CD8-positive, alpha-beta memory T cell (primary cell): Measurements from ENCODE around the gene ADAMTS4. TPM values are rescaled to one million over a fixed set of nuclear protein-coding genes. Genes with fewer than 3 reads are reported as not detected.

Experiments used
- polyA plus RNA-seq: library from polyadenylated mRNA; unstranded; fragments of 300-500 nt; fragmentation: Illumina TruSeq; gene quantifications from one replicate; pipeline ENCODE4 v1.2.3, GENCODE V29; 2021
- total RNA-seq, 2 experiments: library from RNA; stranded (reverse); gene quantifications; one replicate each; pipeline ENCODE4 v1.2.3, GENCODE V29; 2021

The ADAMTS4 gene
- total and polyA plus RNA-seq, 3 experiments from 2014 or later, result 0.17 to 0.58 (median 0.37) TPM

Other genes starting within 250 kb of the ADAMTS4 start
- not detected for gene ITLN2, start 244.2 kb downstream of the ADAMTS4 start, total RNA-seq
- gene ITLN2, start 244.2 kb downstream of the ADAMTS4 start, polyA plus RNA-seq, result not detected
- 10 to 100 TPM; 11.6 to 14.1 TPM for gene F11R, start 177.9 kb downstream of the ADAMTS4 start, total RNA-seq
- gene F11R, start 177.9 kb downstream of the ADAMTS4 start, polyA plus RNA-seq, result 18.3 TPM
- 10 to 100 TPM; 40.2 to 46.1 TPM for gene TSTD1, start 160.1 kb downstream of the ADAMTS4 start, total RNA-seq
- gene TSTD1, start 160.1 kb downstream of the ADAMTS4 start, polyA plus RNA-seq, result 288 TPM
- gene USF1, start 153.1 kb downstream of the ADAMTS4 start, total RNA-seq, result 10 to 100 TPM; 63.3 to 67.7 TPM
- gene USF1, start 153.1 kb downstream of the ADAMTS4 start, polyA plus RNA-seq, result 6.7 TPM
- 100 to 1,000 TPM; 147 to 149 TPM for gene ARHGAP30, start 129.2 kb downstream of the ADAMTS4 start, total RNA-seq
- 213 TPM for gene ARHGAP30, start 129.2 kb downstream of the ADAMTS4 start, polyA plus RNA-seq
- under 1 TPM; 0.09 TPM for gene NECTIN4, start 109.5 kb downstream of the ADAMTS4 start, total RNA-seq
- not detected for gene NECTIN4, start 109.5 kb downstream of the ADAMTS4 start, polyA plus RNA-seq
- gene KLHDC9, start 100.7 kb downstream of the ADAMTS4 start, total RNA-seq, result under 1 TPM; 0.42 to 0.49 TPM
- gene KLHDC9, start 100.7 kb downstream of the ADAMTS4 start, polyA plus RNA-seq, result not detected
- gene PFDN2, start 81.0 kb downstream of the ADAMTS4 start, total RNA-seq, result 100 to 1,000 TPM; 133 to 142 TPM
- gene PFDN2, start 81.0 kb downstream of the ADAMTS4 start, polyA plus RNA-seq, result 96.4 TPM
- gene NIT1, start 80.9 kb downstream of the ADAMTS4 start, total RNA-seq, result 10 to 100 TPM; 33.9 to 36.3 TPM
- 16.7 TPM for gene NIT1, start 80.9 kb downstream of the ADAMTS4 start, polyA plus RNA-seq
- gene DEDD, start 66.4 kb downstream of the ADAMTS4 start, total RNA-seq, result 10 to 100 TPM; 41.0 to 41.9 TPM
- 30.0 TPM for gene DEDD, start 66.4 kb downstream of the ADAMTS4 start, polyA plus RNA-seq
- 100 to 1,000 TPM; 109 to 118 TPM for gene UFC1, start 45.1 kb downstream of the ADAMTS4 start, total RNA-seq
- 174 TPM for gene UFC1, start 45.1 kb downstream of the ADAMTS4 start, polyA plus RNA-seq
- 10 to 100 TPM; 26.1 to 27.4 TPM for gene USP21, start 39.6 kb downstream of the ADAMTS4 start, total RNA-seq
- gene USP21, start 39.6 kb downstream of the ADAMTS4 start, polyA plus RNA-seq, result 28.3 TPM
- gene PPOX, start 32.6 kb downstream of the ADAMTS4 start, total RNA-seq, result 10 to 100 TPM; 24.4 to 31.3 TPM
- gene PPOX, start 32.6 kb downstream of the ADAMTS4 start, polyA plus RNA-seq, result 17.6 TPM
- 10 to 100 TPM; 59.4 to 60.9 TPM for gene B4GALT3, start 21.5 kb downstream of the ADAMTS4 start, total RNA-seq
- 58.9 TPM for gene B4GALT3, start 21.5 kb downstream of the ADAMTS4 start, polyA plus RNA-seq
- gene NDUFS2, start 3.3 kb upstream of the ADAMTS4 start, total RNA-seq, result 10 to 100 TPM; 93.5 to 97.1 TPM
- gene NDUFS2, start 3.3 kb upstream of the ADAMTS4 start, polyA plus RNA-seq, result 82.1 TPM
- gene FCER1G, start 16.2 kb upstream of the ADAMTS4 start, total RNA-seq, result 1 to 10 TPM; 4.1 to 5.1 TPM
- 19.0 TPM for gene FCER1G, start 16.2 kb upstream of the ADAMTS4 start, polyA plus RNA-seq
- gene APOA2, start 24.6 kb upstream of the ADAMTS4 start, total RNA-seq, result not detected
- not detected for gene APOA2, start 24.6 kb upstream of the ADAMTS4 start, polyA plus RNA-seq
- gene TOMM40L, start 27.0 kb upstream of the ADAMTS4 start, total RNA-seq, result 10 to 100 TPM; 24.7 to 26.1 TPM
- 6.9 TPM for gene TOMM40L, start 27.0 kb upstream of the ADAMTS4 start, polyA plus RNA-seq
- gene NR1I3, start 39.1 kb upstream of the ADAMTS4 start, total RNA-seq, result not detected
- gene NR1I3, start 39.1 kb upstream of the ADAMTS4 start, polyA plus RNA-seq, result not detected
- not detected for gene PCP4L1, start 59.7 kb upstream of the ADAMTS4 start, total RNA-seq
- not detected for gene PCP4L1, start 59.7 kb upstream of the ADAMTS4 start, polyA plus RNA-seq
- 1 to 10 TPM; 1.8 to 1.9 TPM for gene MPZ, start 110.9 kb upstream of the ADAMTS4 start, total RNA-seq
- gene MPZ, start 110.9 kb upstream of the ADAMTS4 start, polyA plus RNA-seq, result not detected
- 100 to 1,000 TPM; 226 to 232 TPM for gene SDHC, start 115.3 kb upstream of the ADAMTS4 start, total RNA-seq
- gene SDHC, start 115.3 kb upstream of the ADAMTS4 start, polyA plus RNA-seq, result 199 TPM
- gene CFAP126, start 168.8 kb upstream of the ADAMTS4 start, total RNA-seq, result not detected
- gene CFAP126, start 168.8 kb upstream of the ADAMTS4 start, polyA plus RNA-seq, result not detected